Measurements from ENCODE around the gene POLN. TPM values are rescaled to one million over a fixed set of nuclear protein-coding genes. Genes with fewer than 3 reads are reported as not detected.

Gene POLN
- total and polyA plus RNA-seq, 2 experiments from 2014 or later: 1.8 to 4.0 TPM

- TF ChIP-seq ZNF462 (CRISPR knock-in tag; IDR thresholded peaks at IDR 0.05) (no peak), EZH2 (IDR thresholded peaks at IDR 0.05; ENCODE audit: low read depth, unreplicated experiment) (no peak), CTCF (conservative IDR thresholded peaks at IDR 0.05; ENCODE audit: low read depth in 2 of 2) (no peak), JUNB (IDR thresholded peaks at IDR 0.05; ENCODE audit: unreplicated experiment) (no peak), STAT1 (IDR thresholded peaks at IDR 0.05; ENCODE audit: unreplicated experiment) (no peak), NANOG (IDR thresholded peaks at IDR 0.05; ENCODE audit: borderline replicate concordance) (no peak)
Measured at GRCh38 chr4:2138846-2139500, 102.9 kb downstream of the POLN start (continued).

DNA sequence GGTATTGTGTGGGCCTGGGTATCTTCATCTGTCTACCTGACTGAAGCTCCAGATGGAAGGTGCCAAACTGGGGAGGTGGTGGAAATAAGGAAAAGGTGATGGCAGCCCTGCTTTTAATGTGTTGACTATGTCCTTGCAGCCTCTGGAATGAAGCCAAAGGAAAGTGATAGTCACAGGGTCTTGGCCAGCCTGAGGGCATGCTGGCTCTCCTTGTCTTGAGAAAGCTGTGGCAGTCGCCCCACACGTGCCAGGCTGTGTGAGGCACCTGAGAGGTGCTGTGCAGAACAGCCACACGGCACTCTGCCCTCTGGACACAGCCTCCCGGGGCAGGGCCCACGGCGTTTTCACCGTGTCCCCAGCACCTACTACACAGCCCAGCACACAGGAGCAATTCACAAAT lies 105.2 kb downstream of the POLN start:
- no peaks in the 10 kb centered on the region; the same call in 2 of the 3 replicates for H3K4me1 Mint-ChIP-seq
- H3F3A ChIP-seq (replicated peaks; ENCODE audit: low read depth): no peaks in the 10 kb centered on the region
- no peak for ATAC-seq
- H3K27ac ChIP-seq (ENCODE audit: low read depth): no peak overlapping the region
- no peak overlapping the region for H3K4me2 ChIP-seq
- no peaks in the 10 kb centered on the region for H3K9me2 ChIP-seq (ENCODE audit: insufficient read depth)
- peaks cover 42% of the 10 kb centered on the region for H3K27me3 ChIP-seq (ENCODE audit: insufficient read depth)
- H3K27ac Mint-ChIP-seq: no peak overlapping the region
- H3K4me3 ChIP-seq: no peak overlapping the region
- no peak for DNase-seq (ENCODE audit: low spot score)
- H3K4me3 Mint-ChIP-seq: no peak overlapping the region
- no peaks in the 10 kb centered on the region for H3K79me2 ChIP-seq (replicated peaks; ENCODE audit: insufficient read depth)
- no peaks in the 10 kb centered on the region for H3K4me1 ChIP-seq (ENCODE audit: insufficient read depth)
- H3K27me3 Mint-ChIP-seq (ENCODE audit: insufficient read depth, low read depth, poor library complexity): peaks cover 32% of the 10 kb centered on the region
- H4K20me1 ChIP-seq (replicated peaks; ENCODE audit: insufficient read depth): peaks cover 4% of the 10 kb centered on the region
- no peaks in the 10 kb centered on the region for H3K36me3 ChIP-seq (ENCODE audit: insufficient read depth)
- H3K36me3 Mint-ChIP-seq (ENCODE audit: low read depth): no peaks in the 10 kb centered on the region
- no peak for TF ChIP-seq EZH2phosphoT487 (IDR thresholded peaks at IDR 0.05; ENCODE audit: unreplicated experiment)
- TF ChIP-seq STAT1 (IDR thresholded peaks at IDR 0.05; ENCODE audit: unreplicated experiment): no peak
- H2AFZ ChIP-seq: no peak overlapping the region
- peaks cover 9% of the 10 kb centered on the region; the same call in 2 of the 3 replicates for H3K9me3 Mint-ChIP-seq
